ENCODE measurements around the gene LANCL2.

- TF ChIP-seq CTCF (IDR thresholded peaks at IDR 0.05; ENCODE audit: borderline replicate concordance, extremely low read depth, low read length, poor library complexity, severe bottlenecking) = no peak
- no peak for TF ChIP-seq EZH2 (IDR thresholded peaks at IDR 0.05; ENCODE audit: borderline replicate concordance, low read depth, low read length, severe bottlenecking)
Measured at GRCh38 chr7:55444786-55445185, 79.6 kb downstream of the LANCL2 start.

Data from DND-41 (cell line).